ENCODE results near the gene ADCK1. TPM values are rescaled to one million over a fixed set of nuclear protein-coding genes. Genes with fewer than 3 reads are reported as not detected.
"Not testable (repeated sequence)": the region's sequence is repeated elsewhere in the genome, so short reads cannot be mapped to it uniquely, and the experiment has no call there.

Gene ADCK1
- total RNA-seq, 1 donor from 2014 or later, result 8.0 TPM

- Mint-ChIP-seq H3K4me1 (ENCODE audit: low read depth) (peaks cover 2% of the 10 kb centered on the region), H3K27ac (no peak overlapping the region), H3K27me3 (no peaks in the 10 kb centered on the region), H3K9me3 (ENCODE audit: low read depth) (peaks cover 6% of the 10 kb centered on the region), H3K4me3 (ENCODE audit: low read depth) (no peak overlapping the region), H3K36me3 (ENCODE audit: insufficient read depth) (peaks cover 5% of the 10 kb centered on the region)
- no peak for TF ChIP-seq CTCF (IDR thresholded peaks at IDR 0.05; ENCODE audit: unreplicated experiment)
- no peak for DNase-seq (ENCODE audit: low spot score, unreplicated experiment)
These were observed 85.5 kb downstream of the ADCK1 start for GRCh38 chr14:77885367-77885766.

- no peak for DNase-seq (ENCODE audit: low spot score, unreplicated experiment)
- Mint-ChIP-seq H3K4me3 (ENCODE audit: low read depth) (no peak overlapping the region), H3K4me1 (ENCODE audit: low read depth) (peaks cover 2% of the 10 kb centered on the region), H3K36me3 (ENCODE audit: insufficient read depth) (peaks cover 5% of the 10 kb centered on the region), H3K27ac (no peak overlapping the region), H3K9me3 (ENCODE audit: low read depth) (peaks cover 6% of the 10 kb centered on the region), H3K27me3 (no peaks in the 10 kb centered on the region)
- no peak for TF ChIP-seq CTCF (IDR thresholded peaks at IDR 0.05; ENCODE audit: unreplicated experiment)
These were observed 86.1 kb downstream of the ADCK1 start for GRCh38 chr14:77886010-77886409.

GRCh38 chr14:77888903-77889302, 89.0 kb downstream of the ADCK1 start:
- DNase-seq (ENCODE audit: low spot score, unreplicated experiment); H3K36me3 Mint-ChIP-seq (ENCODE audit: insufficient read depth); H3K4me1 Mint-ChIP-seq (ENCODE audit: low read depth); H3K4me3 Mint-ChIP-seq (ENCODE audit: low read depth); H3K9me3 Mint-ChIP-seq (ENCODE audit: low read depth); H3K27ac Mint-ChIP-seq; H3K27me3 Mint-ChIP-seq: not testable (repeated sequence)

- Mint-ChIP-seq H3K4me3 (ENCODE audit: low read depth) (no peak overlapping the region), H3K4me1 (ENCODE audit: low read depth) (peaks cover 2% of the 10 kb centered on the region), H3K36me3 (ENCODE audit: insufficient read depth) (peaks cover 5% of the 10 kb centered on the region), H3K9me3 (ENCODE audit: low read depth) (peaks cover 6% of the 10 kb centered on the region), H3K27me3 (no peaks in the 10 kb centered on the region), H3K27ac (no peak overlapping the region)
- no peak for DNase-seq (ENCODE audit: low spot score, unreplicated experiment)
- no peak for TF ChIP-seq CTCF (IDR thresholded peaks at IDR 0.05; ENCODE audit: unreplicated experiment)
These were observed 90.1 kb downstream of the ADCK1 start for GRCh38 chr14:77889971-77890442.

GRCh38 chr14:77890873-77891272, 91.0 kb downstream of the ADCK1 start:
- H3K4me1 Mint-ChIP-seq (ENCODE audit: low read depth), result no peaks in the 10 kb centered on the region
- H3K9me3 Mint-ChIP-seq (ENCODE audit: low read depth), result peaks cover 6% of the 10 kb centered on the region
- no peak for TF ChIP-seq CTCF (IDR thresholded peaks at IDR 0.05; ENCODE audit: unreplicated experiment)
- H3K27ac Mint-ChIP-seq, result no peak overlapping the region
- H3K27me3 Mint-ChIP-seq, result no peaks in the 10 kb centered on the region
- H3K4me3 Mint-ChIP-seq (ENCODE audit: low read depth), result no peak overlapping the region
- no peak for DNase-seq (ENCODE audit: low spot score, unreplicated experiment)
- peaks cover 5% of the 10 kb centered on the region for H3K36me3 Mint-ChIP-seq (ENCODE audit: insufficient read depth)

- Mint-ChIP-seq H3K27me3 (no peaks in the 10 kb centered on the region), H3K27ac (no peak overlapping the region), H3K36me3 (ENCODE audit: insufficient read depth) (peaks cover 5% of the 10 kb centered on the region), H3K4me1 (ENCODE audit: low read depth) (peaks cover 6% of the 10 kb centered on the region), H3K4me3 (ENCODE audit: low read depth) (no peak overlapping the region), H3K9me3 (ENCODE audit: low read depth) (peaks cover 6% of the 10 kb centered on the region)
- DNase-seq (ENCODE audit: low spot score, unreplicated experiment), result no peak
- TF ChIP-seq CTCF (IDR thresholded peaks at IDR 0.05; ENCODE audit: unreplicated experiment), result no peak
These were observed 92.5 kb downstream of the ADCK1 start for GRCh38 chr14:77892381-77892871.
